GM21825 (cell line): ENCODE results near the gene TMEM132E.

Source experiments
- ATAC-seq: cut with Tn5 transposase; IDR thresholded peaks from one replicate; pipeline ENCODE4 v1.9.1; 2021; ENCODE audit warnings: mild to moderate bottlenecking, moderate library complexity; ENCODE audit not compliant: unreplicated experiment

TMEM132E gene

GRCh38 chr17:34626121-34626681 lies 46.8 kb downstream of the TMEM132E start:
- no peak for ATAC-seq

GRCh38 chr17:34628879-34629278 lies 49.5 kb downstream of the TMEM132E start:
- no peak for ATAC-seq

GRCh38 chr17:34633351-34633750 lies 54.0 kb downstream of the TMEM132E start:
- ATAC-seq: no peak

GRCh38 chr17:34633760-34634159 lies 54.4 kb downstream of the TMEM132E start:
- no peak for ATAC-seq

GRCh38 chr17:34634551-34635160 lies 55.3 kb downstream of the TMEM132E start:
- ATAC-seq: no peak

GRCh38 chr17:34635876-34636275 lies 56.5 kb downstream of the TMEM132E start:
- no peak for ATAC-seq

GRCh38 chr17:34637041-34637547 lies 57.7 kb downstream of the TMEM132E start:
- ATAC-seq: no peak

GRCh38 chr17:34637548-34638525 lies 58.5 kb downstream of the TMEM132E start:
- ATAC-seq: no peak

GRCh38 chr17:34638526-34639260 lies 59.3 kb downstream of the TMEM132E start:
- no peak for ATAC-seq

- ATAC-seq: no peak
Observed at GRCh38 chr17:34639706-34640425, 60.5 kb downstream of the TMEM132E start.

- no peak for ATAC-seq
Observed at GRCh38 chr17:34641368-34641767, 62.0 kb downstream of the TMEM132E start.

- ATAC-seq: no peak
Observed at GRCh38 chr17:34644941-34645550, 65.7 kb downstream of the TMEM132E start.

- no peak for ATAC-seq
Observed at GRCh38 chr17:34645594-34645993, 66.2 kb downstream of the TMEM132E start.

- ATAC-seq: no peak
Observed at GRCh38 chr17:34647511-34647910, 68.1 kb downstream of the TMEM132E start.

GRCh38 chr17:34650051-34650750 lies 70.8 kb downstream of the TMEM132E start:
- no peak for ATAC-seq

GRCh38 chr17:34651402-34651811 lies 72.0 kb downstream of the TMEM132E start:
- ATAC-seq: no peak

GRCh38 chr17:34652021-34652555 lies 72.7 kb downstream of the TMEM132E start:
- ATAC-seq: no peak

- no peak for ATAC-seq
Observed at GRCh38 chr17:34653511-34653910, 74.1 kb downstream of the TMEM132E start.
